SK-N-DZ (cell line): Measurements from ENCODE around the gene TRIM29.
A peak's percentile ranks its signal among the peaks of the same experiment; 100 is the strongest.

Experiments
- DNase-seq: peaks from one replicate; pipeline ENCODE4 v3.0.0-alpha.2; 2015; ENCODE audit warnings: low spot score

TRIM29 gene

DNA sequence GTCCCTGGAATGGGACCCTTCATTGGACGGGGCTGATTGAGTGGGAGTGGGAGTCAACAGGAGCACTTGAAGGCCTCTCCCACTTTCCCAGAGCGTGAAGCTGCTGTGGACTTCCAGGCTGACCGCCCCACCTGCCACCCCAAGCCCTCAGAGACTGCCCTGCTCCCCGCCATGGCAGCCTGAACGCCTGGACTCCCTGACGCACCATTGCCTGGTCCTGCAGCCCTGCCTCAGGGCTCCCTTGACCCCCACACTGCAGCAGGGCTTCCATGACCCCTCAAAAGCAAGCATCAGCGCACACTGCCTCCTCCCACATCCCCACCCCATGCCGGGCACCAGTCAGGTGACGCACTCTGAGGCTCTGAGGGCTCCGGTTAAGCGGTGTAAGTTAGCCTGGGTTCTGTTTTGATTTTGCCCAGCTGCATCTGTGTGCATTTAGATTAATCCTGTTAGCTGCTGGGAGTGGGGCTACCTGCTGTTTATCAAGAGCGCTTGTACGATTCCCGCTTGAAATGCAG lies 39.4 kb downstream of the TRIM29 start:
- DNase-seq: peak; percentile 18

DNA sequence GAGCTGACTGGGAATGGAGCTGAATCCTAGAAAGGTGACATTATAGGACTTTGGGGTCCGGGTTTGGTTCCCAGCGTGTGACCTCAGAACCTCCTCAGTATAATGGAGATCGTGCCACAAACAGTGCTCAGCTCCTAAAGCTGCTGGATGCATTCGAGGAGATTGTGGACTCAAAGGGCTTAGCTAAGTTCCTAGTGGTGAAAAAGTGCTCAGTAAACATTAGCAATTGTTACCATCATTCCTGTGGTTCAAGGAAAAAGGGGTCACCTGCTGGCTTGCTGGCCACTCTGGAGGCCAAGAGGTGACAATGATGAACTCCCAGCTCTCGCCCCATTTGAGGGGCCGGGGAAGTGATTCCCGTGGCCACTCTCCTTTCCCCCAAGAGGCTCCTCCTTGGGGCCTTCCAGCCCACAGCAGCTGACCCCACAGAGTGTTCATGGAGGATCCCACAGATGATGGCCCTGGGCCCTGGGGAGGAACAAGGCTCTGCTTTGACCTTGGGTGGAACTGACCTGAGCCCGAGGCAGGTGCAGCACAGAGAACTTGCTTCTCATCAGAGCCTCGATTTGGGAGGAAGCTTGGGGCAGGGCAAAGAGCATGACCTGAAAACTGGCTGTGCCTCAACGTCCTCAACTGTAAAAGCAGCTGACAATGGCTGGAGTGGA lies 40.1 kb downstream of the TRIM29 start:
- no peak for DNase-seq

DNA sequence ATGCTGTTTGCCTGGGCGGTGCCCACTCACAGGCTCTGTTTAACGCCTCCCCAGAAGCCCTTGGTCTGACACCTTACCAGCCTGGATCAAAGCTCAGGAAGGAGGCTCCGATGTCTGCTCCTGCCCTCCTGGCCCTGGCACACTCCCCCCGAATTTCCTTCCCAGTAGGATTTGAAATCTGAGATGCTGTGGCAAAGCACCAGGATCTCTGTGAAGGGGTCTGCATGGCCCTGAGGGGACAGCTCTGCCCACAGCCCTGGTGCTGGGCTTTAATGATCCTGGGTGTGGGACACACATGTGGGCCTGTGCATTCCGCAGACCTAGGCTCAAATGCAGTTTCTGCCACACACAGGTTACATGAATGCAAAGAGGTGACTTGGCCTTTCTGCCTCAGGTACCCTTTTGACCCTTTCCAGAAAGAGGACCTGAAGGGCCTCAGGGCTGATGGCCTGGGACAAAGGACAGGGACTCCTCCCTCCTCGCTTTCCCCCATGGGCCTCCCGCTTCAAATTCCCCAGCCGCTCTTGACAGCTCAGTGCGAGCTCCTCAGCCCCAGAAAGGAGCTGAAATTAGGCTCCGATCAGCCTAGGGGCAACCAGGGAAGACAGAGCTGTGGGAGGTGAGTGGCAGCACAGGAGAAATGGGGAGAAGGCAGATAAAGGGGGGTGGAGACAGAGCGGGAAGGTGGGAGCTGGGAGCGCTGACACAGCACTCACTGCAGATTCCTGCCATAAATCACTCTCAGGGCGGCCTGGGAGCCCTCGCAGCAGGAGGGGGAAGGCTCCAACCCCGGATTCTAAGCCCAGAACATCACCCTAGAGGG lies 41.3 kb downstream of the TRIM29 start:
- DNase-seq: no peak

DNA sequence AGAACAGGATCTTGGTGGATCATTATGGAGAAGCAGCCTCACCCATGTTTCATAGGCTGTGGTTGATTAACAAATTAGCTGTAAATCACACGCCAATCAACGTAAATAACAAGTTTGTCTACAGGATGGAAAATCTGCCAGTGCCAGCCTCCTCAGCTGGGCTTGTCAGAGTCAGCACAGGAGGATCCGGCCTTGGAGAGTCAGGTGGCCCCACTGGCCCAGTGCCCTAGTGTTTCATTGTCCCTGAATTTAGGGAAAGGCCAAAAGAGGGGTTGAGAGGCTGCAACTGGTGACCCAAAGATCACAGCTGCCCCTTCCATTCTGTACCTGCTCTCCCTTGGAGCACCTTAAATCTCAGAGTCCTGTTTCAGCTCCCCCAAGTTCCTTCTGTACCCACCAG lies 42.4 kb downstream of the TRIM29 start:
- DNase-seq: no peak

DNA sequence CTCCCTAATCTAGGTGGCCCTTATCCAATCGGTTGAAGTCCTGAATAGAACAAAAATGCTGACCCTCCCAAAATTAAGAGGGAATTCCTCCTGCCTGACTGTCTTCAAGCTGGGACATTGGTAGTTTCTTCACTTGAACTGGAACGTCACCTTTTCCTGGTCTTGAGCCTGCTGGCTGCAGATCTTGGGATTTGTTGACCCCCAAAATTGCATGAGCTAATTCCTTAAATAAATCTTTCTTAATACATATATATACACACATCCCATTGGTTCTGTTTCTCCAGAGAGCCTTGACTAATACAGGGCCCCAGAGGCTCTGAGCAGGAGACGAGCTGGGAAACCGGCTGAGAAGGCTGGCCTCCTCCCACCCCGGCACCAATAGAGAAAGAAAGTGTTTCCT lies 46.2 kb downstream of the TRIM29 start:
- no peak for DNase-seq

DNA sequence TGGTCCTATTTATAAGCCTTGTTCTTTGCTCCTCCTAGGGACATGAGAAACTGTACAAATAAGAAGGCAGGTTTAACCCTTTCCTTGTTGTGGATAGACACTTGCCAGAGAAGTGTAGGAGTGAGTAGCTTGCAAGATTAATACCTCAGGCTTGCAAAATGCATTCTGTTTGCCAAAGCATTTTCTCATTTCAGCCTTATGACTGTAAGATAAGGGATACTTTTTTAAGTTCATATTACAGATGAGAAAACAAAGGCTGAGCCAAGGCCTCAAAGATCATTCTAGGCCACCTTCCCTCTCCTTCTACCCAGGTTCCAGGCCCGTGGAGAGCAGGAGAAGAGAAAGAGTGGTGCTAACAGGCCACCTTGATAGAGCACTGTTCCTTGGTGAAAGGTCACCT lies 46.8 kb downstream of the TRIM29 start:
- DNase-seq: no peak

DNA sequence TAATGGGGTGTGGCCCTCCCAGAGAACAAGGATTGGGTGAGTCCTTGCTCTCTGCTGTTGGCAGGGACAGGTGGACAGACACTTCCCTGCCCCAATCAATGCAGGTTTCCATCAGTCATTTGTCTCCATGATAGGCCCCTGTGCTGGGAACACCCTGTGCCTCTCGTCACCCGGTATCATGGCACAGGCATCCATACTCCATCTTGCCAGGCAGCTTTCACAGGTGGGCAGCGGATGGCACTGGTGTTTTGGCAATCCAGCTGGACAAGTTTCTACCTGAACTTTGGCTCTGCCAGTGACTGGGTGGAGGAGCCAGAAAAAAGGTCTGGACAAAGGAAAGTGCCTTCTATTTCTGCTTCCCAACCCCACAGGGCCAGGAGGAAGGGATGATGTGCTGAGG lies 47.5 kb downstream of the TRIM29 start:
- DNase-seq: no peak

DNA sequence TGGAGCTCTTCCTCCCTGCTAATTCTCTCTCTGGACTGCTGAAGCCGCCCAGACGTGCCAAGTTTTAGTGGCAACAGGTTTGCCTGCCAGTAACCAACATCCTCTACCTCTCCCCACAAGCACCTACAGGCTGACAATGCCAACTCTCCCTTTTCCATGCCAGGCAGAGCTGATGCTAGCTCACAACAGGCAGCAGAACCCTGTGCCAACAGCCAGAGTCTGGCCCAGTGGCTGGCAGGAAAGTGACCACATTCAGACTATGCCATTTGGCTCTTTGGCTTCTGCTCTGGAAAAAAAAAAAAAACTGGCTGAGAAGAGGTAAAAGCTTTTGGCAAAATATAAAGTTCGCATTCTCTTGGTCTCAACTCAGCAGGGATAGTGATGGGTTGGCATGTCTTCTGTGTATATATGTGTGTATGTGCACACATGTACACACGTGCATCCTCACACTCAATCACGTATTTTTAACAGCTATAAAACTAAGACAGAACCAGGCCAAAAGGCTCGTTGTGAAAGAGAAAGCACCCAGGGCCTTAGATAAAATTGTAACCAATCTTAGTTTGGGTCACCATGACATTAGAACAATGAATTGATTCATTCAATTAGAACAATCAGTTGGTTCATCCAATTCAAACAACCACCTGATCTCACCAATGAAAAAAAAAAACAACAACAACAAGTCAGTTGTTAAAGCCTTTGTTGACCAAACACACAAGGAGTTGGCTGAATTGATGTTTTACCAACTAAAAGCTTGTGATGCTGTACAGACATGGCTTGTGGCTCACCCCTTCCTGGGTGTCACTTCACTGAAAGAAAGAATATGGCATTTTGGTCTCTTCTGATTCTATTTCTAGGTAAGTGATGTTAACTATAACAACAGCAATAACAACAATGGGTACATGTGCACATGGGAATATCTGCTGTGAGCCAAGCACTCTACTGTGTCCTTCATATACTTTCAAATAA lies 48.6 kb downstream of the TRIM29 start:
- no peak for DNase-seq

DNA sequence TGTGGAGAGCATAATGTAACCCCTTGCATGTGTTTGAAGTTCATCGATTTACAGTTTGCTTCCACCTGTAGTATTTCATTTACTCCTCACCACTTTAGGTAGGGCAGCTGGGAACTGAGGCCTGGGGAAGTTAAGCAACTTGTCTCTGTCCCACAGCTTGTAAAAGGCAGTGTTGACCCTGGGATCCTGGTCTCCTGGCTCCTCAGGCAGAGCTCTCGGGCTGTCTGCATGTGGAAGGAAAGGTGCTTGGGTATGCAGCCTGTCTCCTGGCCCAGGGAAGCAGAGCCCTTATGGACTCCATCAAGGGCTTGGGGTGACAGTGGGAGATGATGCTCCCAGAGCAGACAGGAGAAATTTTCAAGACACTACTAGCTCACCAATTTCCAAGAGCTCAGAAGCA lies 49.9 kb downstream of the TRIM29 start:
- DNase-seq: no peak

DNA sequence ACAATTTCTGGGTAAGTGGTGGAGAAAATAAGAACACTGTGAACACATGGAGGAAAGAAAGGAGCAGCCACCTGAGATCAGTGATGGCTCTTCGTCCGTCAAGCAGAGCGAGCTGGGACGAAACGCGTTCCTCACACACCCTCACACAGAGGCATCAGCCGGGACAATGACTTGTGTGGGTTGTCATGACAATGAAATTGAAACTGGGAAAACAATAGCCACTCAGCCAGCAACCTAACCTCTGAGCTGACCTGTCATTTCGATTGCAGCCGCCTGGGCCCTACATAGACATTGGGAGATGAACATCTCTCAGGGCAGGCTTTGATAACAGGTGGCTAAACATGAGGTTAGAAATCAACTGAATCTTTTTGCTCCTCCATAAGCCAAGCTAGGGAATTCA lies 51.3 kb downstream of the TRIM29 start:
- no peak for DNase-seq

DNA sequence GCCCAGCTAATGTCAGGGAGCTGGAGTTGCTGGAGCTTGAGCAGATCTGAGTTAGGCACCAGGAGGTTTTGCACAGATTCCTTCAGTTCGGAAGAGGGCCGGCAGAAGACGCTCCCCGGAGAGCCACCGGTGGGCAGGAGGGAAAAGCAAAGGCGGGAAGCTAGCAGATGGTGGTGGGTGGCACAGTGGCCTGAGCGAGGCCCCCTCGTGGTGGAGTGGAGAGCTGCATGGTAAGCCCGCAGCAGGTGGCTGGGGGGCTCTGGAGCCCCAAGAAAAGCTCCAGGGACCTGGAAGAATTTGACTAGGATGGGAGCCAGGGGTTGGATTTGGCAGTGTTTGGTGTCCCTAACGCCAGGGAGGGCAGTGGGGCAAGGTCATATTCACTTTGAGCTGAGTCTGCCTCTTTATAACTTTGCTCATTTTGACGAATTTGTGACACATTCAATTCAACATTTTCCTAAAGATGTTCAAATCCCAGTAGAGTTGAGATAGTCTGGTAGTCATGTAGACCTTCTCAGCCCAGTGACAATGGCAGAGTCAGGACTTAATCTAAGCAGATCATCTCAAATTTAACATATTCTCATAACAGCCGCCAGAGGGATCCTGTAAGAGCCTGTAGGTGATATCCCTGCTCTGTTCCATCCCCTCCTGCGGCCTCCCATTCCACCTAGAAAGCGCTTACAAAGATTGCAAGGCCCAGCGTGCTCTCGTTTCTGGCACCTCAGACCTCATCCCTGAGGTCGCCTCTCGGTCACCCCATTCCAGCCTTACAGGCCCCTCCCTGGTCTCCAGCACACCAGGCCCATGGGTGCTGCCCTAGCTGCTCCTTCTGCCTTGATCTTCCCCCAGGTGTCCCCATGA lies 57.9 kb downstream of the TRIM29 start:
- no peak for DNase-seq

DNA sequence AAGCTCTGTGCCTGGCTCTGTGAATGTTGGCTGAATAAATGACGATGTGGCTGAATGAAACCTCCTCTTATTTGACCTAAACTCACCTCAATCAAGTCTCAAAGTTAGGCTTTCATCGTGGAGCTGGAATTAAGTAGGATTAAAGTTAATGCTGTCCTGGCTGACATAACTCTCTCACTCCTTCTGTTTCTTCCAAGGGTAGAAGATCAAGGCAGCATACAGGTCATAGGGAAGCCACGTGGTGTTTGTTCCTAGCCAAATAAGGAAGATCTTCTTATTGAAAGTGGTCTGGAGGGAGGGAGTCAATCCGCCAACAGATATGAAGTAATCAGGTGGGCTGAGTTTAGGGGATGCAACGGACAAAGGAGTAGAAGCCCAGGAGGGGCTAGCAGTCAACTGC lies 59.5 kb downstream of the TRIM29 start:
- DNase-seq: no peak

DNA sequence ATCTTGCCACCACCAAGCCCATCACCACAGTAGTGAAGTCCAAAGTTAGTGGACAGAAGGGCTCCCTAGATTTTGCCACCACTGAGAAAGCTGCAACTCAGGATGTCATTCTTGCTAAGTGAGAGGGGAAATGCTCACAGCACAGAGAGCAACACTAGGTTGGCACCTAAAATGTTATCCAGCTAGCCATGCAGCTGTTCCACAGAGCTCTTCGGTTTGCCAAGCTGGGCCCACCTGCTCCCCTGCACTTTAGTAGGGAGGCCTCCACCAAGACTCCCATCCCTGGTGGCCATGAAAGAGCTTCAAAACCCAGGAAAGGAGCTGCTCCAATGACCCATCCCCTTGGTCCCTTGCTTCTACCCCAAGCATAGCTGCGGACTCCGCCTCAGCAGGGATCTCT lies 63.8 kb downstream of the TRIM29 start:
- no peak for DNase-seq

DNA sequence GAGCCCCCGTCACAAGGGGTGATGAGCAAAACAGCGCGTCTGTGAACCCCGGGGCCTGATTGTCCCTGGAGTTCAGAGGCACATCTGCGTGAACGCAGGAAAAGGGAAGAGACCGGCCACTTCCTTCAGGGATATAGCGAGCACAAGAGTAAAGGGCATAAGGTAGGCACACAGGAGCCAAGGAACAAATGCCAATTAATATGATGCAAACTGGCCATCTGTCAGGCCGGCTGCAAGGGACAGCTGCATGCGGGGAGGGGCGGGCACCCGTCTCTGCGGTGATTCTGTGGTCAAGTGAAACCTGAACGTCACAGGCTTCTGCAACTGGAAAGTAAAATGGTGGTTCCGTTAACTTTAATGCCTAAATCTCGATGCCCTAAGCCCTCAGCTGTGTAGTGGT lies 64.7 kb downstream of the TRIM29 start:
- DNase-seq: no peak

DNA sequence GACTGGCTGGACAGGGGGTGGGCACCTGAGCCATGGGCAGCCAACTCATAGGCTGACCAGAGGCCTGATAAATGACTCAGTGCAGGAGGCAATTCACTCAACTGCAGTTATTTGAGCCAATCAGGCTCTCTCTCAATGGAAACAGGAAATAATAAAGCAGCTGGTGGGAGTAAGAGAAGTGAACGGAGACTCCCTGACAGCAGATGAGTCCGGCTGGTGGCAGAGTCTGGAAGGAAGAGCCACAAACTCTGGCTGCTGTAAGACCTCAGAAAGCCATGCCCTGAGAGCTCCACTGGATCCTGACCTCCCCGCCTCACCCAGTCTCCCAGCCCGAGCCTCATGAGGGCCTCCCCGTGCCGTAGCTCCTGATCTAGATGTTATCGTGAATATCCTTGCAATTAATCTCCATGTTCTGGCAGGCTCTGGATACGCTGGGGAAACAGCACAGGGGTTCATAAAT lies 69.8 kb downstream of the TRIM29 start:
- DNase-seq: peak; percentile 32

DNA sequence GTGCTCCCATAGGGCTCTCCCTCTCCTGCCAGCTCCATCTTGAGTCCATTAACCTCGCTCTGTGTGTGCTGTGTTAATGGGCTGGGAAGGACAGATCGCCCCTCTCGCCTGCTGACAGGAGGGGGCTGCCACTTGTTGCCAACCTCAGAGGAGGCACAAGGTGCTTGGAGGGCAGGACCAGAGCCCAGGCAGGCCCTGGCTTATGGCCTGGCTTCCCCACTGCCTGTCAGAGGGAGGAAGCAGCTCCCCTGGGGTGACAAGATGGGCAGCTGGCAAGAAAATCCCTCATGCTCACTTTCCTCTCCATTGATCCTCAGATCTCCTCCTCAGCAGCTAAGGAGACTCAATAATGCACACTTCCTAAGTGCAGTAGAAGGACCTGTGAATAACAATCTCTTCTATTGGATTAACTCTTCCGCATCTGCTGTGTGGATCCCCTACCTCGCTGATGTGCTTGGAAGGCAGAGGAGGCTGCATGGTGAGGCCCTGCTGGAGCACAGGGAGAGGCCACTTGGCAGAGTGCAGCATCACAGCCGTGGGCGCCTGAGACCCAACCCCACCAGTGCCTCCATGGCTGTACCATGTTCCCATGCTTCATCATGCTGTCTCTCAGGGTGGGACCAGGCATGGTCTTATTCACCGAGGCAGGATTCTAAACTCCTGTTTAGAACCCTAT lies 70.3 kb downstream of the TRIM29 start:
- DNase-seq: no peak

DNA sequence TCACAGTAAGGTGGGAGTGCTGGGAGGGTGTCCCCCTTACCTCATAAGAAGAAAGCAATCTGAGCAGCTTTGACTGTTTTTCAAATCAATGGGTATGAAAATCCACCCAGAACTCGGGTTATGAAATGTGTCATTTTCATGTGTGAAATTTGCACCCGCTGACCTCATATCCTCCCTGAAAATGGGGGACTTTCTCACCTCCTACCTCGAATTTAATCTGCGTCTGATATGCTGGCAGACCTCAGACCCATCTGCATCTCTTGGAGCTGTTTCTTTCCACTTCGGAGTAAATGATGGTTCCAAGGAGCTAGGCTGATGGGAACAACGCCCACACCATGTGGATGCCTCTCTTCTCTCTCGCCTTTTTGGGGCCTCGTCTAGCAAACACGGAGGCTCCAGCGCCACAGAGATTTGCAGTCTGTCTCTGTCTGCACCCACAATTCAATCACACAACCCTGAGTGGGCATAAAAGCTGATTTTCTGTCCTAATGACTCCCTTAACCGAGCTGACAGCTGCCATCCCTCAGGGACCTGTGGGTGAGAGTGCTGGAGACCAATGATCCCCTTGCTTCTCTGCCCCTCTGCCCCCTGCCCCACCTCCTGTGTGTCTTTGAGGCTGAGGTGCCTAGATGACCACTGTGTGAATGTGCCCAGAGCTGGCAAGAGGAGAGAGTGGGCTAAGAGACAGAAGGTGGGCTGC lies 71.0 kb downstream of the TRIM29 start:
- no peak for DNase-seq

DNA sequence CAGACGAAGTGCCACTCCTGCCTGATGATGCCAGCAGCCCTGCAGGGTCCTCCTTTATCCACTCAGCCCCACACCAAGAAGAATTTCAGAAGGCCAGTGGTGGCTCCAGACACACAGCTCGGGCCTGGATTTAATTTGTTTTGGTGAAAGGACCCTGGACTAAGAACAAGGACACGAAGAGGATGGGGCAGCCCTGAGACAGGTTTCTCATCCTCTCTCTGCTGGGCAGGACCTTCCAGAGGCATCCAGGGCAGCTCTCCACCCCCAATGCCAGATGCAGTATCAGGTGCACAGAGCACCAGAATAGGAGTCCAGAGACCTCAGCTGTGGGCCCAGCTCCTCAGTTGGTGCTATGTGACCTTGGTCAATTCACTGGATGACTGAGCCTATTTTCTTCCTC lies 72.0 kb downstream of the TRIM29 start:
- DNase-seq: no peak

DNA sequence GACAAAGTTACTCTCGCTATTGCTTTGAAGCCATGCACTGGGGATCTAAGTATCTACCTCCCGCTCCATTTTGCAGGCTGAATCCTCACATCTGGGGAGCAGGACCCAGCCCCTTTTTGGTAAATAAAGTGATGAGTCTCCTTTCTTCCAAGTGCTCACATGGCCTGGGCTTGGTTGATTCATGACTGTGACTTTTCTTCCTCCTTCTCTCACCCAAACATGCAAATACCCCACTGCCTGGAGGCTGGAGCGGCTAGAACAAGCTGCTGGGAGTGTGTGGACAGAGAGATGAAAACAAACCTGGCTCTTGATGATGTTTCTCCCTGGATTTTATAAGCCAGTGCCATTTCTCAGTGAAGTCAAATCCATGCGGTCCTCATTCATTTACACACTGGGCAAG lies 72.7 kb downstream of the TRIM29 start:
- DNase-seq: no peak

DNA sequence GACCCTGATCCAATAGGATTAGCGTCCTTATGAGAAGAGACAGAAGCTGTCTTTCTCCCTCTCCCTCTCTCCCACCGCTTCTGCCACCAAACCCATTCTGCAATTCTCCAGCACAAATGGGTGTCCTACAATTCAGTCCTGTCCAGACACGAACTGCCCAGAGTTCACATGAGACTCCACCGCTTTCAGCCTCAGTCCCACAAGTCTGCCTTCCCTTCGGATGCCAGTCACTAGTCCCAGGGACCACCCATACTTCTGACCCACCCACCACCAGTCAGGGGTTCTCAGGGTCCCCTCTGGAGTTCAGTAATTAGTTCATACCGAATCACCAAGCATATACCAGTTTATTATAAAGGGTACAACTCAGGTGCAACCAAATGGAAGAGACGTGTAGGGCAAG lies 73.6 kb downstream of the TRIM29 start:
- DNase-seq: no peak
